DOHH2 (cell line): ENCODE measurements around the gene KIAA1328.

Experiments used
- CTCF ChIP-seq: fragments of 200-600 bp; sonication (generic); IDR thresholded peaks from one replicate; pipeline ENCODE4 v1.5.1; 2014; ENCODE audit warnings: antibody characterized with exemption, mild to moderate bottlenecking, low read depth, low read length; ENCODE audit not compliant: poor library complexity, severe bottlenecking
- EZH2phosphoT487 ChIP-seq: fragments of 200-600 bp; sonication (generic); IDR thresholded peaks from 2 replicates; pipeline ENCODE4 v1.6.1; 2017; ENCODE audit warnings: borderline replicate concordance, mild to moderate bottlenecking, antibody characterized with exemption, low read length, moderate library complexity, mixed read lengths

- no peak for TF ChIP-seq CTCF
- no peak for TF ChIP-seq EZH2phosphoT487
Observed at GRCh38 chr18:37184209-37184868, 355.4 kb downstream of the KIAA1328 start.
